ENCODE measurements around the gene SPO11.
"Not testable (repeated sequence)": the region's sequence is repeated elsewhere in the genome, so short reads cannot be mapped to it uniquely, and the experiment has no call there.

DNA sequence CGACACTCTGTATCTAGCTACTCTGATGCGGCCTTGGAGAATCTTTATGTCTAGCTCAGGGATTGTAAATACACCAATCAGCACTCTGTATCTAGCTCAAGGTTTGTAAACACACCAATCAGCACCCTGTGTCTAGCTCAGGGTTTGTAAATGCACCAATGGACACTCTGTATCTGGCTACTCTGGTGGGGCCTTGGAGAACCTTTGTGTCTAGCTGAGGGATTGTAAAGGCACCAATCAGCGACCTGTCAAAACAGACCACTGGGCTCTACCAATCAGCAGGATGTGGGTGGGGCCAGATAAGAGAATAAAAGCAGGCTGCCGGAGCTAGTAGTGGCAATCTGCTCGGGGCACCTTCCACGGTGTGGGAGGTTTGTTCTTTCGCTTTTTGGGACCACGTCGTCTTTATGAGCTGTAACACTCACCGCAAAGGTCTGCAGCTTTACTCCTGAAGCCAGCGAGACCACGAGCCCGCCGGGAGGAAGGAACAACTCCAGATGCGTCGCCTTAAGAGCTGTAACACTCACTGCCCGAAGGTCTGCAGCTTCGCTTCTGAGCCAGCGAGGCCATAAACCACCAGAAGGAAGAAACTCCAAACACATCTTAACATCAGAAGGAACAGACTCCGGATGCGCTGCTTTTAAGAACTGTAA lies 19.4 kb downstream of the SPO11 start:
- TF ChIP-seq, protein P1, sequence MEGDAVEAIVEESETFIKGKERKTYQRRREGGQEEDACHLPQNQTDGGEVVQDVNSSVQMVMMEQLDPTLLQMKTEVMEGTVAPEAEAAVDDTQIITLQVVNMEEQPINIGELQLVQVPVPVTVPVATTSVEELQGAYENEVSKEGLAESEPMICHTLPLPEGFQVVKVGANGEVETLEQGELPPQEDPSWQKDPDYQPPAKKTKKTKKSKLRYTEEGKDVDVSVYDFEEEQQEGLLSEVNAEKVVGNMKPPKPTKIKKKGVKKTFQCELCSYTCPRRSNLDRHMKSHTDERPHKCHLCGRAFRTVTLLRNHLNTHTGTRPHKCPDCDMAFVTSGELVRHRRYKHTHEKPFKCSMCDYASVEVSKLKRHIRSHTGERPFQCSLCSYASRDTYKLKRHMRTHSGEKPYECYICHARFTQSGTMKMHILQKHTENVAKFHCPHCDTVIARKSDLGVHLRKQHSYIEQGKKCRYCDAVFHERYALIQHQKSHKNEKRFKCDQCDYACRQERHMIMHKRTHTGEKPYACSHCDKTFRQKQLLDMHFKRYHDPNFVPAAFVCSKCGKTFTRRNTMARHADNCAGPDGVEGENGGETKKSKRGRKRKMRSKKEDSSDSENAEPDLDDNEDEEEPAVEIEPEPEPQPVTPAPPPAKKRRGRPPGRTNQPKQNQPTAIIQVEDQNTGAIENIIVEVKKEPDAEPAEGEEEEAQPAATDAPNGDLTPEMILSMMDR (IDR thresholded peaks at IDR 0.05) = not testable (repeated sequence)
- TF ChIP-seq POLR2A (IDR thresholded peaks at IDR 0.05) = not testable (repeated sequence)

All from testis (tissue), 2 donors.